Measurements from ENCODE around the gene PLS1.
"Not testable (repeated sequence)": the region's sequence is repeated elsewhere in the genome, so short reads cannot be mapped to it uniquely, and the experiment has no call there.

GRCh38 chr3:142592268-142592667, 3.9 kb upstream of the PLS1 start:
- TF ChIP-seq CTCF, POLR2A (IDR thresholded peaks at IDR 0.05): not testable (repeated sequence)
